ENCODE data around the gene S100A2.
"Not testable (repeated sequence)": the region's sequence is repeated elsewhere in the genome, so short reads cannot be mapped to it uniquely, and the experiment has no call there.

The S100A2 gene

DNA sequence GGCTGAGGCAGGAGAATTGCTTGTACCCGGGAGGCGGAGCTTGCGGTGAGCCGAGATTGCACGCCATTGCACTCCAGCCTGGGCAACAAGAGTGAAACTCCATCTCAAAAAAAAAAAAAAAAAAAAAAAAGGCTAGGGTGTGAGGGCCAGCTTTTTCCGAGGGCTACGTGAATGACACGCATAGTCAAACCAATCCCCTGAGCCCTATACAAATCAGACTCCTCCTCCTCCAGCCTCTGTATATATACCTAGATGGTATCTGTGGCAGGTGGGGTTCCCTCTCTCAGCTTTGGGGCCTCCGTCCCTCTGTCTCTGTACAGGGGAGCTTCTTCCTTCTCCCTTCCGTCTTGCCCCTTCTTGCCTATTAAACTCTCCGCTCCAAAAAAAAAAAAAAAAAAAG lies 40.5 kb upstream of the S100A2 start:
- DNase-seq (ENCODE audit: low spot score in 2 of 2), result no peak
- no peaks in the 10 kb centered on the region for H3K36me3 Mint-ChIP-seq
- ATAC-seq, result no peak
- no peak overlapping the region for H3K4me3 Mint-ChIP-seq
- no peak overlapping the region for H3K27ac Mint-ChIP-seq
- no peaks in the 10 kb centered on the region for H3K9me3 Mint-ChIP-seq
- peaks cover 5% of the 10 kb centered on the region for H3K4me1 Mint-ChIP-seq

DNA sequence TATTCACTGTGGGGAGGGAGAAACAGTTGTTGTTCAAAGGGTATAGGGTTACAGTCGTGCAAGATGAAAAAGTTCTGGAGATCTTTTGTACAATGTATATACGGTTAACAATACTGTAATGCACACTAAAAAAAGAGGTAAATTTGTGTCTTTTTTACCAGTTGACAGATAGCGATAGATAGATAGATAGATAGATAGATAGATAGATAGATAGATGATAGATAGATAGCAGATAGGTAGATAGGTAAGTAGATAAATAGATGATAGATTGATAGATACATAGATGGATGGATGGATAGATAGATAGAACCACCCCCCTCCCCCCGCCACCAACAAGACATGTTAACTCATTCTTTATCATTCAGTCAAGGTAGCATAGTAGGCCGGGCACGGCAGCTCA lies 37.1 kb upstream of the S100A2 start:
- Mint-ChIP-seq H3K4me3 (no peak overlapping the region), H3K36me3 (no peaks in the 10 kb centered on the region), H3K4me1 (peaks cover 5% of the 10 kb centered on the region), H3K9me3 (no peaks in the 10 kb centered on the region), H3K27ac (no peak overlapping the region)
- DNase-seq (ENCODE audit: low spot score in 2 of 2) (no peak), ATAC-seq (no peak)

DNA sequence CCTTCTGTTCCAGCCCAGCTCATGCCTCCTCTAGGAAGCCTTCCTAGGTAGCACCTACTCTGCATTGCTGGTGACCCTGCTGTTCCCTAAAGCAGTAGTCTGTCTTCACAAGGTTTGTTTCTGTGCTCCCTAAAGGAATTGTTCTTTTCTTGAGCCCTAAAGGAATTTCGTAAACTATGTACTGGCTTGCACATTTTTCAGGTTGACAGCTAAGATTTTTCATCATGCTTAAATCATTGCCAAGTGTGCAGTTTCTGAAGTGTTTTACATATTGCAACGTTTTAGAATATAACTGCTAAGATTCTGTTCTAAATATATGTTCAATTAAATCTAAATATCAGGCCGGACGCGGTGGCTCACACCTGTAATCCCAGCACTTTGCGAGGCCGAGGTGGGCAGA lies 34.2 kb upstream of the S100A2 start:
- H3K4me3 Mint-ChIP-seq, result no peak overlapping the region
- no peak for ATAC-seq
- H3K4me1 Mint-ChIP-seq, result peaks cover 15% of the 10 kb centered on the region
- no peak for DNase-seq (ENCODE audit: low spot score in 2 of 2)
- no peaks in the 10 kb centered on the region for H3K9me3 Mint-ChIP-seq
- H3K36me3 Mint-ChIP-seq, result no peaks in the 10 kb centered on the region
- no peak overlapping the region for H3K27ac Mint-ChIP-seq

DNA sequence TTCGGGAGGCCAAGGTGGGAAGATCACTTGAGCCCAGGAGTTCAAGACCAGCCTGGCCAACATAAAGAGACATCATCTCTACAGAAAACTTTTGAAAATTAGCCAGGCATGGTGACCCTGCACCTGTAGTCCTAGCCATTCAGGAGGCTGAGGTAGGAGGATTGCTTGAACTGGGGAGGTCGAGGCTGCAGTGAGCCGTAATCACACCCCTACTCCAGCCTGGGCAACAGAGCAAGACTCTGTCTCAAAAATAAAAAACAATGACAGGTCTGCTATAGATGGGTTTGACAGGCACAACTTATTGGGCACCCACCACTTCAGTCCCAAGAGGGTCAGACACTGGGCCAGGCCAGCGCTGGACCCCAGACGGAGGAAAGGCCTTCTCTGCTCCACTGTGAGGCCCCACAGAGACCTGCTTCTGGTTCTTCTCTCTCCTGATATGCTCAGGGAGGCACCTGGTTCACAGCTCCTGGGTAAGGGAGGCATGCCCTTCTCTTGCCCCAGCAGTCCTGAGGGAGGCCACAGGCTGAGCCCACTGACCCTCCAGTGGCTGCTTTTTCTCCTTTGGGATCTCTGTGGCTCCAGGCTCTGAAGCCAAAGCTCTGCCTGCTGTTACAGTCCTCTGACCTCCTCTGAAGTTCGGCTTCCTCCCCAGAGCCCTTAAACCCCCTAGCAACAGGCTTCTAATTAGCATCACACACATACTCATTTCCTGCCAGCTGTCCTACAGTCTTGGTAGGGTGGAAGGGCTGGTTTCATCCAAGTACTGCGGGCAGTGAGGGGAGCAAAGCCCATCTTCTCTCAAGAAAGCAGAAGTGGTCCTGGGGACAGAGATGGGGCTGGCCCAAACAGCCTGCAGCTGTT lies 32.9 kb upstream of the S100A2 start:
- ATAC-seq (peak; percentile 75), DNase-seq (ENCODE audit: low spot score in 2 of 2) (no peak)
- no peak overlapping the region for H3K27ac Mint-ChIP-seq
- H3K36me3 Mint-ChIP-seq, result no peaks in the 10 kb centered on the region
- no peak overlapping the region for H3K4me3 Mint-ChIP-seq
- no peaks in the 10 kb centered on the region for H3K9me3 Mint-ChIP-seq
- peaks cover 15% of the 10 kb centered on the region for H3K4me1 Mint-ChIP-seq

DNA sequence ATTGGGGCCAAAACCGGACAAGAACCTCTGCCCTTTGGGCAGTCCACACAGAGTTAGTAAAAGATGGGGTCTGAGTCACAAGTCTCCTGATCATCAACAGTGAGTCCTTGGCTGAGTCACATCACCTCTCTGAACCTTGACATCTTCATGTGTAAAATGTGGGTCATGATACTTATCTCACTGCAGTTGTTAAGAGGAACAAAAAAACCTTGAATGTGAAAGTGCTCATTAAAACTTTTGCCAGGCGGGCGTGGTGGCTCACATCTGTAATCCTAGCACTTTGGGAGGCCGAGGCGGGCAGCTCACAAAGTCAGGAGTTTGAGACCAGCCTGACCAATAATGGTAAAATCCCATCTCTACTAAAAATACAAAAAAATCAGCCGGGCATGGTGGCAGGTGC lies 31.6 kb upstream of the S100A2 start:
- Mint-ChIP-seq H3K36me3 (no peaks in the 10 kb centered on the region), H3K4me1 (peaks cover 15% of the 10 kb centered on the region), H3K9me3 (no peaks in the 10 kb centered on the region), H3K4me3 (peak overlapping the region; percentile 29), H3K27ac (peak overlapping the region; percentile 63)
- ATAC-seq (peak; percentile 98), DNase-seq (ENCODE audit: low spot score in 2 of 2) (no peak)

DNA sequence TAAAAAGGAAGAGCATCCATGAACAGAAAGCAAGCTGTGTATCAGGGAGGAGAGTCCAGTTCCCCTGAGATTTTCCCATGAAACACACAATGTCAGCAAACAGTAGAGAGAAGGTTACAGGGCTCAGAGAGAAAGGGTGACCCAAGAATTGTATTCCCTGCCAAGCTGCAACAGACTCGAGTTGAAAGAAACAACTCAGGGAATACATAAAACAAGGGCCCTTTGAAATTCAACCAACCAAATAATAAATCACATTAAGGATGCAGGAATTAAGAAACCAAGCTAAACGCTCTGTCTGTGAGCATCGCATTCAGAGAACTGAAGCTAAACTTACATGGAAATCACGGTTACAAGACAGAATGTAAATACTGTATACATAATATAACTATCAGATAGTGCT lies 27.1 kb upstream of the S100A2 start:
- no peak for DNase-seq (ENCODE audit: low spot score in 2 of 2)
- Mint-ChIP-seq H3K36me3 (no peaks in the 10 kb centered on the region), H3K27ac (no peak overlapping the region), H3K4me3 (no peak overlapping the region), H3K9me3 (no peaks in the 10 kb centered on the region), H3K4me1 (peaks cover 10% of the 10 kb centered on the region)
- ATAC-seq, result no peak

DNA sequence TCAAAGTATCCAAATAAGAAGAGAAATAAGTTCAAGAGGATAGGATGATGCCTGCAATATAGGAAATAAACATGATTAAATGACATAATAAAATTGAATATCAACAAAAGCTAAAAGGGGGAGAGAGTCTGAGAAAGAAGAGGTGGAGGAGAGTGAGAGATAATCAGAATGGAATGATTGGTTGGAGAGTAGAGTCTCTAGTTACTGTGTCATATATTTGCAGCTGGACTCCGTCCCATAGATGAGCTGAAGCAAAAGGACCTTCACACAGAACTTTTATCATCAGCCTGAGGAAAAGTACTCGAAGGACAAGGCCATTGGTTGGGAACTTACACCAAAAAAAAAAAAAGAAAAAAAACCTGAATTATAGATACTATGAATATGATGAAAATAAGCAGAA lies 22.8 kb upstream of the S100A2 start:
- Mint-ChIP-seq H3K4me1 (no peaks in the 10 kb centered on the region), H3K36me3 (no peaks in the 10 kb centered on the region), H3K4me3 (no peak overlapping the region), H3K27ac (no peak overlapping the region), H3K9me3 (no peaks in the 10 kb centered on the region)
- DNase-seq (ENCODE audit: low spot score in 2 of 2) (no peak), ATAC-seq (no peak)

DNA sequence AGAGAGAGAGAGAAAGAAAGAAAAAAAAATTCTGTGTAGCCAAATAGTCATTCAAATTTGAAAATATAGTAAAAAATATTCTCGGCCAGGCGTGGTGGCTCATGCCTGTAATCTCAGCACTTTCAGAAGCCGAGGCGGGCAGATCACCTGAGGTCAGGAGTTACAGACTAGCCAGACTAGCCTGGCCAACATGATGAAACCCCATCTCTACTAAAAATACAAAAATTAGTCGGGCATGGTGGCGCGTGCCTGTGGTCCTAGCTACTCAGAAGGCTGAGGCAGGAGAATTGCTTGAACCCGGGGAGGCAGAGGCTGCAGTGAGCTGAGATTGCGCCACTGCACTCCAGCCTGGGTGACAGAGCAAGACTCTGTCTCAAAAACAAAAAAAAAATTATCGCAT lies 22.4 kb upstream of the S100A2 start:
- H3K4me3 Mint-ChIP-seq; H3K4me1 Mint-ChIP-seq; H3K27ac Mint-ChIP-seq; DNase-seq (ENCODE audit: low spot score in 2 of 2); H3K9me3 Mint-ChIP-seq; H3K36me3 Mint-ChIP-seq; ATAC-seq: not testable (repeated sequence)

DNA sequence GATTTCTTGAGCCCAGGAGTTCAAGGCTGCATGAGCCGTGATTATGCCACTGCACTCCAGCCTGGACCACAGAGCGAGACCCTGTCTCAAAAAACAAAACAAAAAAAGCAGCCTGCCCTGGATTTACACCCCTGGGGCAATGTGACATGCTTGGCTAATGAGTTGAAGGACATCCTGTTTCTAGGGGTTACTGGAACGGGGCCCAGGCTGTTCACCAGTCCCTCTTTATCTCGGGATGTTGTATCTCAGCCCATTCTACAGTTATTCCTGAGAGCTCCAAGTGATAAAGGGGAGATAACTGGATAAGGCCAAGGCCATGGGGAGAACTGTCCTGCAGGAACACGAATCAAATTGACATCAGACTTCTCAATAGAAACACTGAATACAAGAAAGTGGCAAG lies 21.7 kb upstream of the S100A2 start:
- ATAC-seq (no peak), DNase-seq (ENCODE audit: low spot score in 2 of 2) (no peak)
- H3K27ac Mint-ChIP-seq, result no peak overlapping the region
- H3K4me3 Mint-ChIP-seq, result no peak overlapping the region
- H3K36me3 Mint-ChIP-seq, result no peaks in the 10 kb centered on the region
- H3K9me3 Mint-ChIP-seq, result no peaks in the 10 kb centered on the region
- H3K4me1 Mint-ChIP-seq, result no peaks in the 10 kb centered on the region

DNA sequence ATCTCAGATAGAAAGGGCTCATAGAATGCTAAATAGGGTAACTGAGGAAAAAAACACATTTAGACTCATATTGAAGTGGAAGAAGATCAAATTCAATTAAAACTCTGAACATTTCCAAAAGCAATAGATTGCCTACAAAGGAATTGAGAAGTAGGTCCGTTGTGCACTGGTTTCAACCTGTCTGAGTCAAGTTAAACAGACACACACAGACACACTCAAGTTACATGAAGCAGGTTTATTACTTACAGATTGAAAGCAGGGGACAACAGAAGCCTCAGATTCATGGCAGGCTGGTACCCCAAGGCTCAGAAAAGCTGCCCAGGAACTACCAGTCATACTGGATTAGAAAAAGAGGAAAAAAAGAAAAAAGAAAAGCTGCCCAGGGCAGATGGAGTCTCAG lies 20.7 kb upstream of the S100A2 start:
- no peak overlapping the region for H3K27ac Mint-ChIP-seq

DNA sequence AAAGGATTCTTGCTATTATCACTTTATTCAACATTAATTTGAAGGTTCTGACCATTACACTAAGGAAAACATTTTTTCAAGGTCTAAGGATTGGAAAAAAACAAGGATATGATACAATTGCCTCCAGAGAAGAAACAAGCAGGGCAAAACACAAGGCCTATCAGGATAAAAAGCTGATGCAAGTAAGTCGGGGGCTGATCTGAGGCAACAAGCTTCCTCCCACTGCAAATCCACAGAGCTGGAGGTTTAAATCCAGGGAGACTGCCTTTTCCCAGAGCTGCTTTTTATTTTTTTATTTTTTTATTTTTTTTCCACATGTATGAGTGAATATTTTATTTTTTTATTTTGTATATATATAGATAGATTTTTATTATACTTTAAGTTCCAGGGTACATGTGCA lies 19.4 kb upstream of the S100A2 start:
- H3K4me1 Mint-ChIP-seq, result no peaks in the 10 kb centered on the region
- H3K36me3 Mint-ChIP-seq, result no peaks in the 10 kb centered on the region
- no peak for DNase-seq (ENCODE audit: low spot score in 2 of 2)
- H3K4me3 Mint-ChIP-seq, result no peak overlapping the region
- no peaks in the 10 kb centered on the region for H3K9me3 Mint-ChIP-seq
- H3K27ac Mint-ChIP-seq, result no peak overlapping the region
- ATAC-seq, result no peak

More for the DNA sequence above, 20.7 kb upstream of the S100A2 start:
- ATAC-seq (no peak), DNase-seq (ENCODE audit: low spot score in 2 of 2) (no peak)
- Mint-ChIP-seq H3K4me1 (no peaks in the 10 kb centered on the region), H3K36me3 (no peaks in the 10 kb centered on the region), H3K9me3 (no peaks in the 10 kb centered on the region), H3K4me3 (no peak overlapping the region)

DNA sequence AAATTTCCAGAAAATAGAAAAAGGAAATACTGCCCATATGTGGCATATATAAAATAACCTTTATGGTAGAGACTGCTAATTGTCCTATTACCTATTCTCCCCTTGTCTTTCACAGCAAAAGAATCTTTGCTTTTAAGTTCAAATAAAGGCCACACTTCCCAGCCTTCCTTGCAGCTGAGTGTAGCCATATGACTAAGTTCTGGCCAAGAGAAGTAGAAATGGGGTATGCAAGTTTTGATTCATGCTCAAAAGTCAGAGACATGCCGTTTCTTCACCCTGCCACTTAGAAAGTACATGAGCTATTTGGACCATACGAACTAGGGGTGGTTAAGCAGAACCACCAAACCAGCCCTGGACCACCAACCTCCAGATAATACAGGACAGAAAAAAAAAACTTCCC lies 18.3 kb upstream of the S100A2 start:
- H3K4me3 Mint-ChIP-seq, result no peak overlapping the region
- no peaks in the 10 kb centered on the region for H3K36me3 Mint-ChIP-seq
- H3K4me1 Mint-ChIP-seq, result no peaks in the 10 kb centered on the region
- no peak for ATAC-seq
- no peaks in the 10 kb centered on the region for H3K9me3 Mint-ChIP-seq
- no peak overlapping the region for H3K27ac Mint-ChIP-seq
- DNase-seq (ENCODE audit: low spot score in 2 of 2), result no peak

DNA sequence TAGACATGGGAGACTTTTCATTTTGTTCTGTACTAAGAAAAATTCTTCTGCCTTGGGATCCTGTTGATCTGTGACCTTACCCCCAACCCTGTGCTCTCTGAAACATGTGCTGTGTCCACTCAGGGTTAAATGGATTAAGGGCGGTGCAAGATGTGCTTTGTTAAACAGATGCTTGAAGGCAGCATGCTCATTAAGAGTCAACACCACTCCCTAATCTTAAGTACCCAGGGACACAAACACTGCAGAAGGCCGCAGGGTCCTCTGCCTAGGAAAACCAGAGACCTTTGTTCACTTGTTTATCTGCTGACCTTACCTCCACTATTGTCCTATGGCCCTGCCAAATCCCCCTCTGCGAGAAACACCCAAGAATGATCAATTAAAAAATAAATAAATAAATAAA lies 17.9 kb upstream of the S100A2 start:
- not testable (repeated sequence) for H3K36me3 Mint-ChIP-seq; H3K4me3 Mint-ChIP-seq; DNase-seq (ENCODE audit: low spot score in 2 of 2); H3K4me1 Mint-ChIP-seq; H3K27ac Mint-ChIP-seq; H3K9me3 Mint-ChIP-seq; ATAC-seq

DNA sequence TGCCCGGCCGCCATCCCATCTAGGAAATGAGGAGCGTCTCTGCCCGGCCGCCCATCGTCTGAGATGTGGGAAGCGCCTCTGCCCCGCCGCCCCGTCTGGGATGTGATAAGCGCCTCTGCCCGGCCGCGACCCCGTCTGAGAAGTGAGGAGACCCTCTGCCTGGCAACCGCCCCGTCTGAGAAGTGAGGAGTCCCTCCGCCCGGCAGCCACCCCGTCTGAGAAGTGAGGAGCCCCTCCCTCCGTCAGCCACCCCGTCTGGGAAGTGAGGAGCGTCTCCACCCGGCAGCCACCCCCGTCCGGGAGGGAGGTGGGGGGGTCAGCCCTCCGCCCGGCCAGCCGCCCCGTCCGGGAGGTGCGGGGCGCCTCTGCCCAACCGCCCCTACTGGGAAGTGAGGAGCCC lies 17.2 kb upstream of the S100A2 start:
- not testable (repeated sequence) for H3K4me3 Mint-ChIP-seq; DNase-seq (ENCODE audit: low spot score in 2 of 2); H3K27ac Mint-ChIP-seq; H3K36me3 Mint-ChIP-seq; H3K4me1 Mint-ChIP-seq; ATAC-seq; H3K9me3 Mint-ChIP-seq

DNA sequence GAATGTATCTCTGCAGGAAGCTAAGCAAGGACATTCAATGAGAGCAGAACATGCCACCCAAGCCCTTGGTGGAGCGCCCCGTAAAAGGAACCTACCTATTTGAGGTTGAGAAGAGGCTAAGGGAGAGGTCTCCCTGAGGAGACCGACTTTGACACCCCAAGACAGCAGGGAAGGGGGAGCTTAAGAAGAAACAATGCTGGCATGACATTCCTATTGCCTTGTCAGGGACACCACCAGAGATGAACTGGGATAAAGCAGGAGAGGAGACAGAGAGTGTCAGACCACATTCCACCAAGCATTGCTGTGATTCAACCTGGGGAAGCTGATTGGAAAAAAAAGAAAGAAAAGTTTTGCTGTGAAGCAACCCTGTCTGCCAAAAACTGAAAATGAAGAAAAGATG lies 13.3 kb upstream of the S100A2 start:
- H3K4me1 Mint-ChIP-seq, result peaks cover 10% of the 10 kb centered on the region
- no peak overlapping the region for H3K27ac Mint-ChIP-seq
- no peak overlapping the region for H3K4me3 Mint-ChIP-seq
- ATAC-seq (no peak), DNase-seq (ENCODE audit: low spot score in 2 of 2) (no peak)
- H3K36me3 Mint-ChIP-seq, result no peaks in the 10 kb centered on the region
- no peaks in the 10 kb centered on the region for H3K9me3 Mint-ChIP-seq

DNA sequence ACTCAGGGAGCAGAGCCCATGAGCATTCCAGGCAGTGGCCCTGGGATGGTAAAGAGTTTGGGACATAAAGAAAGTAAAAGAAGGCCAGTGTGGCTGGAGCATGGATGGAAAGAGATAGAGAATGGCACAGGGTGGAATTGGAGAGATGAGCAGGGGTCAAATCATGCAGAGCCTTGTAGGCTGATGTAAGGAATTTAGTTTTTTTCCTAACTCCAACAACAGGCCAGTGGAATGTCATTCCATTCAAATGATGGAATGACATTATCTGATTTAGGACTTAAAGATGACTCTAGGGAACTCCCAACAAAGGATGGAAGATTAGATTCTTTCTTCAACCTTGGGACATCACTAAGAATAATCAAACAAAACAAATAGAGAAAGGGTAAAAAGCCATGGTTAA lies 12.8 kb upstream of the S100A2 start:
- Mint-ChIP-seq H3K27ac (no peak overlapping the region), H3K36me3 (no peaks in the 10 kb centered on the region), H3K4me1 (peaks cover 10% of the 10 kb centered on the region), H3K9me3 (no peaks in the 10 kb centered on the region), H3K4me3 (no peak overlapping the region)
- ATAC-seq (no peak), DNase-seq (ENCODE audit: low spot score in 2 of 2) (no peak)

Data from stimulated activated effector memory CD8-positive, alpha-beta T cell treated with anti-CD3 and anti-CD28 coated beads, Interleukin-12 subunit alpha, Interleukin-12 subunit beta, amount 100 ng/mL, for 72 hours (primary cell).